Gastroesophageal sphincter (tissue), 4 donors: ENCODE measurements around the gene NOC2L. TPM values are rescaled to one million over a fixed set of nuclear protein-coding genes. Genes with fewer than 3 reads are reported as not detected.

ENCODE experiments used
- ATAC-seq: fragments of 150-250 bp; one replicate; pipeline ENCODE4 v1.9.1; 2016; ENCODE audit warnings: mild to moderate bottlenecking, moderate library complexity
- H3K27ac ChIP-seq, 4 donors: fragments of 200-600 bp; sonication (generic) in 3 of 4; 1 replicate in 3 of 4; 2 replicates in 1 of 4; pipeline ENCODE4 v1.5.1; 2016 to 2019
- H3K27me3 ChIP-seq: fragments of 200-600 bp; sonication (generic); one replicate; pipeline ENCODE4 v1.5.1; 2019
- H3K36me3 ChIP-seq, 2 donors: fragments of 200-600 bp; sonication (generic); one replicate each; pipeline ENCODE4 v1.5.1; 2019; ENCODE audit warnings: control low read depth in 1 of 2
- H3K4me1 ChIP-seq, 3 donors: fragments of 200-600 bp; sonication (generic); 1 replicate in 2 of 3; 2 replicates in 1 of 3; pipeline ENCODE4 v1.5.1; 2016 to 2019; ENCODE audit warnings: control low read depth in 2 of 3
- H3K4me3 ChIP-seq, 2 donors: fragments of 200-600 bp; sonication (generic); one replicate each; pipeline ENCODE4 v1.5.1; 2019; ENCODE audit warnings: mild to moderate bottlenecking in 1 of 2, moderate library complexity in 1 of 2
- H3K9me3 ChIP-seq, 3 donors: fragments of 200-600 bp; sonication (generic); one replicate each; pipeline ENCODE4 v1.5.1; 2017 to 2019; ENCODE audit warnings: control low read depth in 2 of 3
- CTCF ChIP-seq, 4 experiments: fragments of 200-600 bp in 2 of 4; fragments of 450-650 bp in 2 of 4; sonication (generic) in 1 of 4; IDR thresholded peaks; one replicate each; pipeline ENCODE4 v1.5.1; 2017 to 2019; ENCODE audit warnings: antibody characterized with exemption in 4 of 4, mild to moderate bottlenecking in 2 of 4, moderate library complexity in 2 of 4
- EP300 ChIP-seq: sonication (generic); formaldehyde crosslinking; IDR thresholded peaks from one replicate; pipeline ENCODE4 v1.6.1; 2017; ENCODE audit warnings: antibody characterized with exemption, mild to moderate bottlenecking
- POLR2A ChIP-seq, 2 donors: fragments of 450-650 bp; IDR thresholded peaks; one replicate each; pipeline ENCODE4 v1.6.1; 2017; ENCODE audit warnings: antibody characterized with exemption in 2 of 2, mild to moderate bottlenecking in 2 of 2, moderate library complexity in 1 of 2
- POLR2AphosphoS5 ChIP-seq: sonication (generic); formaldehyde crosslinking; IDR thresholded peaks from one replicate; pipeline ENCODE4 v1.6.1; 2017; ENCODE audit warnings: antibody characterized with exemption
- WGBS, 2 donors: methylation state at CpG; one replicate each; pipeline ENCODE4 v1.1.5; 2018; ENCODE audit warnings: low coverage in 1 of 2; 5-methylcytosine and 5-hydroxymethylcytosine counted together
- total RNA-seq, 4 donors: library from RNA; depleted of rRNA; stranded (reverse); fragments of >200 nt; gene quantifications; one replicate each; pipeline ENCODE4 v1.1.0, GENCODE V29; 2016

Gene NOC2L
- total RNA-seq, 4 donors from 2014 or later: 36.3 to 54.1 (median 45.2) TPM

DNA sequence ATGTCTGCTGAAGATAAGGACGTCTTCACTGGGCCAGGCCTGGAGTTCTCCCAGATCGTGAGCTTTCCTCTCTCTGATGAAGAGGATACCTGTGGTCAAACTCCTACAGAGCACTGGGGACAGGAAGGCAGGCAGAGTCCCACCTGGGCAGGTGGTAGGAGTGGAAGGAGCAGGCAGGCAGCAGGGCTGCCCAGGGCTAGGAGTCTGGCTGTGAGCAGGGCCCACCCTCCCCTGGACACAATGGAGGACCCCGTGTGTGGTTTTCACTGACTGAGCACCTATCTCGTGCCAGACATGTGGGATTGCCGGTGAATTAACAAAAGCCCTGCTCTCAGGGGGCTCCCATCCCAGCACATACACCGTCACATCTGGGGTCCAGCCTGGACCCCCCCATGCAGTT is 40.2 kb downstream of the NOC2L start:
- 70 to 100% methylated on average over 1 to 4 of the region's 6 CpGs for WGBS, 2 donors

DNA sequence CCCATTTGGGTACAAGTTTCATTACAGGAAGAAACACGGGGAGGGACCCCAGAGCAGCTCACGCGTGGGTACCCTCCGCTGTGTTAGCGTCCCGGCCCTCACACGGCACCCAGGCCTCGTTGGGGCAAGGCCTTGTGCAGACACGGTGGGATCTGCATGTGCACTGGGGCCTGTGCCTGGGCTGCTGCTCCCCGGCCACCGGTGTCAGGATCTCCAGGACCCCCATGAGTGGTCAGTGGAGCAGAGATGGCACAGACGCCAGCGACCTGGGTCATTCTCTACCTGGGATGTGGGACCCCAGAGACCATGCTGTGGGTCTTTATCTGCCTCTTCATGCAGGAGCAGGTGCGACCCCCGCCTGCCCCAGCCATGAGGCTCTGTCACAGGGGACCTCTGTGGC is 40.7 kb downstream of the NOC2L start:
- H3K4me1 ChIP-seq: peaks cover 0 to 51% (median 20%) of the 10 kb centered on the region in 3 donors
- WGBS, 2 donors: no CpG with 5 or more reads among the region's 15 CpGs
- TF ChIP-seq POLR2AphosphoS5 (no peak), EP300 (no peak), POLR2A (IDR thresholded peaks at IDR 0.05) (no peak), CTCF (IDR thresholded peaks at IDR 0.05) (no peak)
- ATAC-seq: no peak
- no peak overlapping the region for H3K27ac ChIP-seq
- H3K9me3 ChIP-seq: no peaks in the 10 kb centered on the region
- H3K36me3 ChIP-seq: no peaks in the 10 kb centered on the region
- no peak overlapping the region for H3K4me3 ChIP-seq
- peaks cover 93% of the 10 kb centered on the region for H3K27me3 ChIP-seq

More for the DNA sequence above, 40.2 kb downstream of the NOC2L start:
- Histone ChIP-seq H3K27me3 (peaks cover 92% of the 10 kb centered on the region), H3K27ac (no peak overlapping the region), H3K36me3 (no peaks in the 10 kb centered on the region), H3K4me1 (peaks cover 0 to 55% (median 22%) of the 10 kb centered on the region in 3 donors), H3K4me3 (no peak overlapping the region), H3K9me3 (no peaks in the 10 kb centered on the region)
- ATAC-seq: no peak
- no peak for TF ChIP-seq POLR2AphosphoS5
- no peak for TF ChIP-seq CTCF (IDR thresholded peaks at IDR 0.05)
- TF ChIP-seq POLR2A (IDR thresholded peaks at IDR 0.05): no peak
- no peak for TF ChIP-seq EP300

DNA sequence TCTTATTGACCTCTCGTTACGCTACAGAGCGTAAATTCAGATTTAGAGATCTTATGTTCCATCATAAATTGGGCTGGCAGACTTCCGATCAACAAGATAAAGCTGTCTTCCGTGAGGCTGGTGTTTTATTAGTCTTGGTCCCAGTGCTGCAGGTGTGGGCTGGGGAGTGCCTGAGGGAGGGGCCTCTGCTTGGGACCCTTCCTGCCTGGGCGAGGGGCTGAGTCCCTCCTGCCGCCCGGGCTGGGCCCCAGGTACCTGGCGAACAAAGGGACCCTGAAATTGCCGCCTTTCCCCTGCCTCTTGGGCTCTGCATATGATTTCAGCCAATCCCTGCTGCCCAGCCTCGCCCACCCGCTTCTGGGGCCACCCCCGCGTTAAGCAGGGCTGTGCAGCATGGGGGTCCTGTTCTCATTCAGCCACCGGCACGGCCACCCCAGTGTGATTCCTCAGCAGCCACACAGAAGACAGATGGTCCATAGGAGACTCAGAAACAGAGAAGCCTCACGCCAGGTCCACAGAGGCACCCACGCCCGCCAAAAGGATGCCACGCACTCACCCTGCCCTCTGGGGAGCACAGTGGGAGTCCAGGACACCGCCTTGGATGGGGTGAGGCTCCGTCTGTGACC is 41.5 kb downstream of the NOC2L start:
- H3K27ac ChIP-seq: no peak overlapping the region
- no peaks in the 10 kb centered on the region for H3K9me3 ChIP-seq
- no peak overlapping the region for H3K4me3 ChIP-seq
- peaks cover 0 to 43% (median 15%) of the 10 kb centered on the region in 3 donors for H3K4me1 ChIP-seq
- 41 to 58% methylated on average over 5 to 8 of the region's 22 CpGs for WGBS, 2 donors
- H3K27me3 ChIP-seq: peaks cover 92% of the 10 kb centered on the region
- H3K36me3 ChIP-seq: no peaks in the 10 kb centered on the region
- TF ChIP-seq EP300: no peak
- no peak for TF ChIP-seq CTCF (IDR thresholded peaks at IDR 0.05)
- TF ChIP-seq POLR2AphosphoS5: no peak
- no peak for TF ChIP-seq POLR2A (IDR thresholded peaks at IDR 0.05)
- ATAC-seq: no peak

DNA sequence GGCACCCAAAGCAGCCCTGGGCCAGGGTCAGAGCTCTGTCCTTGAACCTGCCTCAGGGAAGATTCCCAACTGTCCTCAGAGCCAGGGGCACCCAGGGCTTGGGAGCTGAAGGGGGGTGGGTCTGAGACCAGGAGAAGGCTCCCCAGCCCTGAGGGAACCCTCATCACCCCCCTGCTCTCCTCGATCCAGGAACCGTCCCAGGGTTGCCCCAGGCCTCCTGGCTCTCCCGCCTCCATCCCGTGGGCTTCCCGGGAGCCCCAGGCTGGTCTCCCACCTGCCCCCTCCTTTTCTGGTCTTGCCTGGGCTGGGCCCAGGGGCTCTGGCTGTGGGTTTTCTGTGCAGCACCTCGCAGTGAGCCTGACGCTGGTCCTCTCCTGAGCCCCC is 42.0 kb downstream of the NOC2L start:
- no peak overlapping the region for H3K27ac ChIP-seq
- H3K4me3 ChIP-seq: no peak overlapping the region
- peaks cover 92% of the 10 kb centered on the region for H3K27me3 ChIP-seq
- no peaks in the 10 kb centered on the region for H3K36me3 ChIP-seq
- TF ChIP-seq POLR2AphosphoS5: no peak
- no peak for TF ChIP-seq EP300
- no peak for TF ChIP-seq CTCF (IDR thresholded peaks at IDR 0.05)
- TF ChIP-seq POLR2A (IDR thresholded peaks at IDR 0.05): no peak
- 31 to 67% methylated on average over 4 to 7 of the region's 7 CpGs for WGBS, 2 donors
- ATAC-seq: no peak
- no peaks in the 10 kb centered on the region for H3K9me3 ChIP-seq
- H3K4me1 ChIP-seq: peaks cover 0 to 38% (median 15%) of the 10 kb centered on the region in 3 donors
